Cardiac fibroblast (primary cell): Measurements from ENCODE around the gene SLC35G6.
"Not testable (repeated sequence)": the region's sequence is repeated elsewhere in the genome, so short reads cannot be mapped to it uniquely, and the experiment has no call there.

Experiments
- DNase-seq, 2 donors: peaks; one replicate each; pipeline versions ENCODE4 v3.0.0 to v3.0.0-alpha.2; 2010; ENCODE audit warnings: low read depth in 2 of 2
- H3K4me3 ChIP-seq, 2 donors: replicated peaks in 1 of 2; 1 replicate in 1 of 2; 2 replicates in 1 of 2; pipeline ENCODE4 v1.5.1; 2011; ENCODE audit warnings: low read depth in 2 of 2, low read length in 2 of 2, mild to moderate bottlenecking in 2 of 2, moderate library complexity in 1 of 2
- CTCF ChIP-seq: IDR thresholded peaks from one replicate; pipeline ENCODE4 v1.5.1; 2011; ENCODE audit warnings: low read depth, mild to moderate bottlenecking, low read length, inconsistent platforms

Gene SLC35G6

GRCh38 chr17:7466639-7467341 lies 14.5 kb upstream of the SLC35G6 start:
- H3K4me3 ChIP-seq, result no peak overlapping the region
- peak; percentile 78 to 92 for DNase-seq

GRCh38 chr17:7467498-7467897 lies 13.7 kb upstream of the SLC35G6 start:
- no peak overlapping the region for H3K4me3 ChIP-seq
- no peak for DNase-seq
- TF ChIP-seq CTCF, result no peak

More at GRCh38 chr17:7466639-7467341, 14.5 kb upstream of the SLC35G6 start:
- no peak for TF ChIP-seq CTCF

GRCh38 chr17:7468290-7468689 lies 13.0 kb upstream of the SLC35G6 start:
- no peak overlapping the region for H3K4me3 ChIP-seq
- TF ChIP-seq CTCF, result no peak
- no peak for DNase-seq

GRCh38 chr17:7468804-7469389 lies 12.3 kb upstream of the SLC35G6 start:
- H3K4me3 ChIP-seq, result no peak overlapping the region
- no peak for DNase-seq
- no peak for TF ChIP-seq CTCF

GRCh38 chr17:7469843-7470242 lies 11.4 kb upstream of the SLC35G6 start:
- H3K4me3 ChIP-seq, DNase-seq: not testable (repeated sequence)

GRCh38 chr17:7470457-7470973 lies 10.7 kb upstream of the SLC35G6 start:
- not testable (repeated sequence) for DNase-seq, H3K4me3 ChIP-seq

GRCh38 chr17:7471729-7472128 lies 9.5 kb upstream of the SLC35G6 start:
- DNase-seq, result no peak
- TF ChIP-seq CTCF, result no peak
- no peak overlapping the region for H3K4me3 ChIP-seq

GRCh38 chr17:7474767-7475166 lies 6.5 kb upstream of the SLC35G6 start:
- not testable (repeated sequence) for DNase-seq, H3K4me3 ChIP-seq
